CD14-positive monocyte (primary cell): ENCODE measurements around the gene WBP11. TPM values are rescaled to one million over a fixed set of nuclear protein-coding genes. Genes with fewer than 3 reads are reported as not detected.

Experiments used
- DNase-seq, 3 donors: peaks; one replicate each; pipeline ENCODE4 v3.0.0-alpha.2; 2011 to 2022
- H2AFZ ChIP-seq: 2 replicates; pipeline ENCODE4 v1.6.0; 2012; ENCODE audit warnings: mild to moderate bottlenecking, low read depth, low read length, inconsistent platforms; ENCODE audit not compliant: insufficient read depth, poor library complexity, severe bottlenecking
- H3K27ac ChIP-seq, 2 donors: 1 replicate in 1 of 2; 2 replicates in 1 of 2; pipeline ENCODE4 v1.5.1; 2012 to 2013; ENCODE audit warnings: low read length in 2 of 2, control low read depth in 1 of 2, inconsistent platforms in 1 of 2, low read depth in 1 of 2, mild to moderate bottlenecking in 1 of 2
- H3K27me3 ChIP-seq, 2 donors: one replicate each; pipeline versions ENCODE4 v1.6.0 to v1.6.1; 2011 to 2013; ENCODE audit warnings: low read length in 2 of 2; ENCODE audit not compliant: control insufficient read depth in 2 of 2, insufficient read depth in 2 of 2
- H3K36me3 ChIP-seq, 2 donors: replicated peaks in 1 of 2; 1 replicate in 1 of 2; 2 replicates in 1 of 2; pipeline versions ENCODE4 v1.5.1 to v1.6.1; 2012 to 2013; ENCODE audit warnings: low read length in 2 of 2, control low read depth in 1 of 2, inconsistent platforms in 1 of 2, mild to moderate bottlenecking in 1 of 2; ENCODE audit not compliant: insufficient read depth in 2 of 2, control insufficient read depth in 1 of 2
- H3K4me1 ChIP-seq, 2 donors: 1 replicate in 1 of 2; 2 replicates in 1 of 2; pipeline versions ENCODE4 v1.5.1 to v1.6.1; 2012 to 2013; ENCODE audit warnings: low read length in 2 of 2, control low read depth in 1 of 2, inconsistent platforms in 1 of 2, mild to moderate bottlenecking in 1 of 2, moderate library complexity in 1 of 2; ENCODE audit not compliant: insufficient read depth in 2 of 2, control insufficient read depth in 1 of 2
- H3K4me2 ChIP-seq: replicated peaks from 2 replicates; pipeline ENCODE3; 2012; ENCODE audit warnings: low read length, moderate library complexity, mild to moderate bottlenecking; ENCODE audit not compliant: poor library complexity, severe bottlenecking; ENCODE audit errors: extremely low read depth
- H3K4me3 ChIP-seq, 3 experiments: fragments of 200-600 bp in 1 of 3; sonication (generic) in 1 of 3; replicated peaks in 1 of 3; 1 replicate in 2 of 3; 2 replicates in 1 of 3; pipeline ENCODE4 v1.5.1; 2011 to 2013; ENCODE audit warnings: low read length in 3 of 3, mild to moderate bottlenecking in 3 of 3, control low read depth in 2 of 3, low read depth in 2 of 3, inconsistent platforms in 1 of 3, moderate library complexity in 1 of 3
- H3K79me2 ChIP-seq: 2 replicates; pipeline ENCODE4 v1.6.0; 2012; ENCODE audit warnings: mild to moderate bottlenecking, control low read depth, inconsistent platforms, low read length, moderate library complexity; ENCODE audit not compliant: insufficient read depth
- H3K9ac ChIP-seq: 2 replicates; pipeline ENCODE4 v1.6.0; 2017; ENCODE audit warnings: low read length, mild to moderate bottlenecking; ENCODE audit not compliant: insufficient read depth, poor library complexity, severe bottlenecking
- H3K9me3 ChIP-seq, 2 donors: replicated peaks in 1 of 2; 1 replicate in 1 of 2; 2 replicates in 1 of 2; pipeline versions ENCODE4 v1.5.1 to v1.6.1; 2012 to 2013; ENCODE audit warnings: low read length in 2 of 2, control low read depth in 1 of 2; ENCODE audit not compliant: control insufficient read depth in 1 of 2, insufficient read depth in 1 of 2
- H4K20me1 ChIP-seq: 2 replicates; pipeline ENCODE4 v1.6.0; 2012; ENCODE audit warnings: mild to moderate bottlenecking, low read length, control low read depth, moderate library complexity; ENCODE audit not compliant: insufficient read depth
- H3K27ac Mint-ChIP-seq, 7 donors: one replicate each; pipeline ENCODE4 v1.8.0; 2020; ENCODE audit warnings: mild to moderate bottlenecking in 7 of 7, mixed read lengths in 7 of 7, moderate library complexity in 6 of 7, inconsistent platforms in 2 of 7
- H3K27me3 Mint-ChIP-seq, 3 donors: one replicate each; pipeline ENCODE4 v1.8.0; 2021 to 2022; ENCODE audit warnings: low read depth in 3 of 3, mild to moderate bottlenecking in 3 of 3, mixed read lengths in 3 of 3, moderate library complexity in 3 of 3, inconsistent platforms in 1 of 3
- H3K36me3 Mint-ChIP-seq, 2 donors: one replicate each; pipeline ENCODE4 v1.8.0; 2020; ENCODE audit warnings: mixed read lengths in 2 of 2, inconsistent platforms in 1 of 2, mild to moderate bottlenecking in 1 of 2
- H3K4me1 Mint-ChIP-seq: one replicate; pipeline ENCODE4 v1.8.0; 2020; ENCODE audit warnings: mild to moderate bottlenecking, mixed read lengths
- H3K4me3 Mint-ChIP-seq, 2 donors: one replicate each; pipeline ENCODE4 v1.8.0; 2020; ENCODE audit warnings: mild to moderate bottlenecking in 2 of 2, mixed read lengths in 2 of 2, moderate library complexity in 1 of 2
- H3K9me3 Mint-ChIP-seq, 7 donors: one replicate each; pipeline ENCODE4 v1.8.0; 2020 to 2022; ENCODE audit warnings: mixed read lengths in 7 of 7, mild to moderate bottlenecking in 6 of 7, moderate library complexity in 6 of 7, inconsistent platforms in 2 of 7
- CTCF ChIP-seq: fragments of 200-600 bp; IDR thresholded peaks from one replicate; pipeline ENCODE4 v1.8.0; 2022; ENCODE audit warnings: antibody characterized with exemption, mild to moderate bottlenecking
- WGBS: methylation state at CpG from one replicate; pipeline ENCODE4 v1.1.5; 2013; ENCODE audit warnings: missing lambda C conversion rate; ENCODE audit not compliant: insufficient coverage; 5-methylcytosine and 5-hydroxymethylcytosine counted together
- intact Hi-C, 2 donors: fragments of 100-400 bp; cut with micrococcal nuclease; formaldehyde crosslinking; loops; one replicate each; pipeline versions ENCODE4 v1.15.0 to v1.15.1; 2023
- polyA plus RNA-seq, 3 donors: library from polyadenylated mRNA; depleted of rRNA in 1 of 3; unstranded in 2 of 3; stranded (reverse) in 1 of 3; fragments of 300-500 nt in 2 of 3; fragments of >200 nt in 1 of 3; fragmentation: Illumina TruSeq in 2 of 3; gene quantifications; 1 replicate in 2 of 3; 2 replicates in 1 of 3; pipeline ENCODE4 v1.2.3, GENCODE V29; 2012 to 2021

WBP11 gene
- polyA plus RNA-seq, 3 donors: 20.5 to 46.2 (median 29.2) TPM

- no peaks in the 10 kb centered on the region for H3K79me2 ChIP-seq
- no peaks in the 10 kb centered on the region for H3K9me3 ChIP-seq
- H3K9ac ChIP-seq: no peak overlapping the region
- TF ChIP-seq CTCF: no peak
- H4K20me1 ChIP-seq: no peaks in the 10 kb centered on the region
- H3K4me2 ChIP-seq: no peak overlapping the region
- intact Hi-C loops: no loop called here
- H3K4me3 ChIP-seq: no peak overlapping the region
- no peaks in the 10 kb centered on the region for H3K4me1 ChIP-seq
- WGBS: 100% methylated on average over 1 of the region's 1 CpG
- no peak overlapping the region for H2AFZ ChIP-seq
- no peaks in the 10 kb centered on the region for H3K9me3 Mint-ChIP-seq
- H3K36me3 Mint-ChIP-seq: no peaks in the 10 kb centered on the region
- peaks cover 0 to 2% (median 2%) of the 10 kb centered on the region in 3 donors for H3K27me3 Mint-ChIP-seq
- H3K27ac Mint-ChIP-seq: peak overlapping the region in 2 of 7 donors; percentile 16 to 53
- H3K36me3 ChIP-seq: no peaks in the 10 kb centered on the region
- DNase-seq: no peak
- no peak overlapping the region for H3K27ac ChIP-seq
- no peaks in the 10 kb centered on the region for H3K27me3 ChIP-seq
- H3K4me1 Mint-ChIP-seq: peaks cover 2% of the 10 kb centered on the region
- no peak overlapping the region for H3K4me3 Mint-ChIP-seq
Observed at GRCh38 chr12:14850929-14851663, 47.8 kb upstream of the WBP11 start.

- Mint-ChIP-seq H3K9me3 (no peaks in the 10 kb centered on the region), H3K4me3 (no peak overlapping the region), H3K36me3 (no peaks in the 10 kb centered on the region), H3K27me3 (peaks cover 0 to 2% (median 2%) of the 10 kb centered on the region in 3 donors), H3K4me1 (peaks cover 2% of the 10 kb centered on the region), H3K27ac (no peak overlapping the region)
- Histone ChIP-seq H3K4me2 (no peak overlapping the region), H3K79me2 (no peaks in the 10 kb centered on the region), H3K4me3 (no peak overlapping the region), H3K27me3 (no peaks in the 10 kb centered on the region), H2AFZ (no peak overlapping the region), H3K9me3 (no peaks in the 10 kb centered on the region), H4K20me1 (no peaks in the 10 kb centered on the region), H3K4me1 (no peaks in the 10 kb centered on the region), H3K36me3 (no peaks in the 10 kb centered on the region), H3K27ac (no peak overlapping the region), H3K9ac (no peak overlapping the region)
- 100% methylated on average over 1 of the region's 2 CpGs for WGBS
- no peak for DNase-seq
- TF ChIP-seq CTCF: no peak
- intact Hi-C loops: loop anchor here (5.0 to 10.0 kb wide), 2 partner anchors 85 to 148 kb away; partner anchors contain the start of gene ERP27 (in 1 of the 2)
Observed at GRCh38 chr12:14849661-14850060, 46.4 kb upstream of the WBP11 start.
